Ovary (tissue), 10 donors: ENCODE measurements around the gene NKAPD1. TPM values are rescaled to one million over a fixed set of nuclear protein-coding genes. Genes with fewer than 3 reads are reported as not detected.
A peak's percentile ranks its signal among the peaks of the same experiment; 100 is the strongest.
"Not testable (repeated sequence)": the region's sequence is repeated elsewhere in the genome, so short reads cannot be mapped to it uniquely, and the experiment has no call there.

Experiments
- DNase-seq, 5 donors: peaks; one replicate each; pipeline ENCODE4 v3.0.0-alpha.2; 2019 to 2020
- H3K27ac ChIP-seq, 2 donors: fragments of 200-600 bp; one replicate each; pipeline versions ENCODE4 v1.5.1 to v1.8.0; 2019 to 2022
- H3K27me3 ChIP-seq: fragments of 200-600 bp; one replicate; pipeline ENCODE4 v1.8.0; 2022
- H3K36me3 ChIP-seq: fragments of 200-600 bp; sonication (generic); one replicate; pipeline ENCODE4 v1.5.1; 2019
- H3K4me1 ChIP-seq: one replicate; pipeline ENCODE4 v1.8.1; 2013; ENCODE audit warnings: mild to moderate bottlenecking, moderate library complexity; ENCODE audit not compliant: insufficient read depth
- H3K4me3 ChIP-seq: fragments of 200-600 bp; sonication (generic); one replicate; pipeline ENCODE4 v1.5.1; 2017
- H3K9me3 ChIP-seq, 2 donors: fragments of 200-600 bp in 1 of 2; sonication (generic) in 1 of 2; one replicate each; pipeline versions ENCODE4 v1.5.1 to v1.8.1; 2013 to 2019; ENCODE audit warnings: mild to moderate bottlenecking in 1 of 2, moderate library complexity in 1 of 2
- EP300 ChIP-seq: sonication (generic); formaldehyde crosslinking; IDR thresholded peaks from one replicate; pipeline ENCODE4 v1.6.1; 2017; ENCODE audit warnings: antibody characterized with exemption
- POLR2A ChIP-seq: fragments of 450-650 bp; IDR thresholded peaks from one replicate; pipeline ENCODE4 v1.6.1; 2017; ENCODE audit warnings: antibody characterized with exemption, mild to moderate bottlenecking, moderate library complexity
- WGBS, 3 donors: extraction: QIAGEN DNeasy Blood & Tissue Kit in 1 of 3; methylation state at CpG; one replicate each; pipeline versions ENCODE4 v1.1.5 to v1.1.7; 2013 to 2017; 5-methylcytosine and 5-hydroxymethylcytosine counted together
- intact Hi-C, 4 donors: fragments of 100-400 bp; cut with DNase I; formaldehyde crosslinking; loops; one replicate each; pipeline versions ENCODE4 v1.11.0 to v1.15.1; 2022 to 2023
- long read RNA-seq, 3 donors: library from polyadenylated mRNA in 2 of 3; unstranded in 2 of 3; transcript quantifications; one replicate each; pipeline ENCODE4 v2.0.0 and lab custom pipeline, GENCODE V29; 2021 to 2026
- polyA plus RNA-seq, 2 donors: library from polyadenylated mRNA; stranded (reverse); fragments of 200-250 nt in 1 of 2; fragments of 350-450 nt in 1 of 2; fragmentation: Illumina TruSeq in 1 of 2; extraction: RNeasy Lipid Tissue Mini Kit (QIAGEN cat#74804) in 1 of 2; gene quantifications; one replicate each; pipeline ENCODE4 v1.2.3, GENCODE V29; 2013 to 2014
- total RNA-seq, 7 donors: library from RNA; depleted of rRNA in 2 of 7; stranded (reverse); fragments of >200 nt in 2 of 7; fragmentation: NEBNext Ultra II Directional in 3 of 7; extraction: Animal tissue kit (Norgen Biotek cat#: 25700) in 3 of 7; gene quantifications; one replicate each; pipeline versions ENCODE4 v1.1.0 to v1.2.4, GENCODE V29; 2016 to 2023
- TF ChIP-seq, protein P1 (sequence below), 3 donors: fragments of 450-650 bp in 2 of 3; fragments of 200-600 bp in 1 of 3; IDR thresholded peaks; one replicate each; pipeline versions ENCODE4 v1.5.1 to v1.8.0; 2016 to 2022; ENCODE audit warnings: antibody characterized with exemption in 3 of 3, mild to moderate bottlenecking in 1 of 3
- donor health status: DM: no; HTN: no; CAD: no; lungs with moderate emphysema.
- donor health status: DM: no; HTN: no; CAD: no.
- donor health status: Bipolar disorder and iron deficiency.
- donor health status: DM: yes; HTN: yes; CAD: no.
- donor health status: DM: no; HTN: no; CAD: no.
- donor health status: DM: yes; HTN: yes; CAD: no.

The NKAPD1 gene, protein sequence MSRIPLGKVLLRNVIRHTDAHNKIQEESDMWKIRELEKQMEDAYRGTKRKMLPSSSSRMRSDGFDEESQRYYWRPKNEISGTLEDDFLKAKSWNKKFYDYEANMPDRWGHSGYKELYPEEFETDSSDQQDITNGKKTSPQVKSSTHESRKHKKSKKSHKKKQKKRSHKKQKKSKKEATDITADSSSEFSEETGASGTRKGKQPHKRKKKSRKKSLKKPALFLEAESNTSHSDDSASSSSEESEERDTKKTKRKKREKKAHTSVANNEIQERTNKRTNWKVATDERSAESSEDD
- total RNA-seq (10 to 100 TPM; 11.4 to 23.1 (median 17.2) TPM), polyA plus RNA-seq (10 to 100 TPM; 18.8 to 48.2 TPM)
- long read RNA-seq, donor 1, transcript NKAPD1-202 (6 exons, 3,669 nt) = major isoform, 7 of 24 reads
- long read RNA-seq, donor 1, partial matches to known transcripts = 9 of 24 reads
- long read RNA-seq, donor 1, other reads (novel, unspliced or antisense) = 6 of 24 reads
- long read RNA-seq, donor 2, transcript NKAPD1-202 (6 exons, 3,669 nt) = major isoform, 17 of 29 reads
- long read RNA-seq, donor 2, partial matches to known transcripts = 7 of 29 reads
- long read RNA-seq, donor 2, other reads (novel, unspliced or antisense) = 0 of 29 reads
- long read RNA-seq, donor 3, partial matches to known transcripts = 7 of 23 reads
- long read RNA-seq, donor 3, other reads (novel, unspliced or antisense) = 10 of 23 reads

DNA sequence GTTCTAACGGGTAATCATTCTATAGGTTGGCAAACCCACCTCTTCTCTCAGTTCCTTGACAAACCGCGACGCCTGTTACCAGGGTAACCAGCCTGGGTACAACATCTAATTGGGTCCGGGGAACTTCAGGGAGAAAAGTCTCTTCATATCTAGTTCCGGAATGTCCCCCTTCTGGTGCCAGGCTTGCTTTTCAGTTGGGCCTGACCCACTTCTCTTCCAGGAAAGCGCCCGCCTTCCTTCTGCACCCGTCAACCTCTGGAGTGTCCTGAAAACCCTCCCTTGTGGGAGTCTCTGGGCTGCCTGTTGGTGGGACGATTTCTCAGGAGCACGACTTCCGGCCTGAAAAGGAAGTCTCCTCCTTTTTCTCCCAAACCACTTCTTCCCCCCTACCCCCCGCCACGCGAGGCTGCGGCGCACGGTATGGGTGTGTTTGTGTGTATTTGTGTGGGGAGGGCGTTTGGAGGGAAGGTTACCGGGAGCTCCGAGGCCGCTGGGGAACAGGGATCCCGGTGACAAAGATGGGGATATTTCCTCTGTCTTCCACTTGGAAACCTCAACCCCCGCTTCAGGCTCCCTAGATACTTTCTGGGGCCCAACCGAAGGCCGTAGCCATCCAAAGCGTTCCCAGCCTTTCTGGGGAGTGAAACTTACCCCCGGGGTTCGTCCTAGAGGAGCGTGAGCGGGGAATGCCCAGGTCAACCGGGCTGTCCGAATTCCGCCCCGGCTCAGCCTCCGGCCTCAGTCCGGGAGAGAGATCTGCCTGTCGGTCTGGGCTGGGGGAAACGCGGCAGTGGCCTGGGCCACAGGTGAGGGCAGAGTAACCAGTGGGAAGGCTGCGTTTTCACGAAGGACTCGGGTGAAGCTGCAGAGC is at the start of gene NKAPD1, which contains the start of gene PIH1D2:
Gene NKAPD1 (plus strand): TSS at position 359 of the 871 bp plus-strand sequence. CDS start 1,276 bp downstream, outside the sequence.
Gene PIH1D2 (minus strand): TSS at position 77 of the 871 bp plus-strand sequence. CDS start 843 bp downstream, outside the sequence.
- WGBS, 3 donors = 0% methylated on average over 43 of the region's 43 CpGs
- intact Hi-C loops = no loop called here
- peak within 1 kb of the TSS; percentile 72 for H3K4me3 ChIP-seq
- no peaks in the 10 kb centered on the region for H3K36me3 ChIP-seq
- peak; percentile 71 to 81 (median 79) for DNase-seq
- no peaks in the 10 kb centered on the region for H3K27me3 ChIP-seq
- peak within 1 kb of the TSS; percentile 56 to 73 for H3K27ac ChIP-seq
- peaks cover 7% of the 10 kb centered on the region for H3K4me1 ChIP-seq
- TF ChIP-seq, protein P1, sequence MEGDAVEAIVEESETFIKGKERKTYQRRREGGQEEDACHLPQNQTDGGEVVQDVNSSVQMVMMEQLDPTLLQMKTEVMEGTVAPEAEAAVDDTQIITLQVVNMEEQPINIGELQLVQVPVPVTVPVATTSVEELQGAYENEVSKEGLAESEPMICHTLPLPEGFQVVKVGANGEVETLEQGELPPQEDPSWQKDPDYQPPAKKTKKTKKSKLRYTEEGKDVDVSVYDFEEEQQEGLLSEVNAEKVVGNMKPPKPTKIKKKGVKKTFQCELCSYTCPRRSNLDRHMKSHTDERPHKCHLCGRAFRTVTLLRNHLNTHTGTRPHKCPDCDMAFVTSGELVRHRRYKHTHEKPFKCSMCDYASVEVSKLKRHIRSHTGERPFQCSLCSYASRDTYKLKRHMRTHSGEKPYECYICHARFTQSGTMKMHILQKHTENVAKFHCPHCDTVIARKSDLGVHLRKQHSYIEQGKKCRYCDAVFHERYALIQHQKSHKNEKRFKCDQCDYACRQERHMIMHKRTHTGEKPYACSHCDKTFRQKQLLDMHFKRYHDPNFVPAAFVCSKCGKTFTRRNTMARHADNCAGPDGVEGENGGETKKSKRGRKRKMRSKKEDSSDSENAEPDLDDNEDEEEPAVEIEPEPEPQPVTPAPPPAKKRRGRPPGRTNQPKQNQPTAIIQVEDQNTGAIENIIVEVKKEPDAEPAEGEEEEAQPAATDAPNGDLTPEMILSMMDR (IDR thresholded peaks at IDR 0.05) = no peak
- TF ChIP-seq POLR2A (no peak), EP300 (no peak)
- H3K9me3 ChIP-seq = no peaks in the 10 kb centered on the region

GRCh38 chr11:112024773-112025678 is 49.1 kb upstream of the NKAPD1 start, which contains the start of gene DLAT:
DLAT (plus strand) TSS chr11:112025408; CDS start chr11:112025473, 65 bp downstream.
- H3K36me3 ChIP-seq = no peaks in the 10 kb centered on the region
- no peaks in the 10 kb centered on the region for H3K9me3 ChIP-seq
- WGBS, 3 donors = 0 to 1% (median 1%) methylated on average over 70 to 71 of the region's 71 CpGs
- H3K4me1 ChIP-seq = no peaks in the 10 kb centered on the region
- TF ChIP-seq EP300 = no peak
- TF ChIP-seq POLR2A = peak; percentile 49
- TF ChIP-seq, protein P1 (IDR thresholded peaks at IDR 0.05) = no peak
- peak within 1 kb of the TSS; percentile 89 for H3K27ac ChIP-seq
- H3K27me3 ChIP-seq = no peaks in the 10 kb centered on the region
- peak within 1 kb of the TSS; percentile 70 for H3K4me3 ChIP-seq
- intact Hi-C loops = loop anchor here in 1 of 4 donors (10.0 kb wide), 1 partner anchor 90 kb away; the partner anchor contains the start of gene DIXDC1
- DNase-seq = peak; percentile 80 to 89 (median 86)

- no peaks in the 10 kb centered on the region for H3K9me3 ChIP-seq
- no peaks in the 10 kb centered on the region for H3K36me3 ChIP-seq
- H3K27ac ChIP-seq = peak overlapping the region; percentile 89
- intact Hi-C loops = loop anchor here in 1 of 4 donors (10.0 kb wide), 1 partner anchor 91 kb away; the partner anchor contains the start of gene DIXDC1
- no peaks in the 10 kb centered on the region for H3K4me1 ChIP-seq
- DNase-seq = no peak
- no peak for TF ChIP-seq POLR2A
- TF ChIP-seq, protein P1 (IDR thresholded peaks at IDR 0.05) = no peak
- TF ChIP-seq EP300 = no peak
- peak overlapping the region; percentile 70 for H3K4me3 ChIP-seq
- no peaks in the 10 kb centered on the region for H3K27me3 ChIP-seq
- 0% methylated on average over 8 of the region's 8 CpGs for WGBS, 3 donors
Observed at GRCh38 chr11:112025707-112026106, 48.4 kb upstream of the NKAPD1 start.

DNA sequence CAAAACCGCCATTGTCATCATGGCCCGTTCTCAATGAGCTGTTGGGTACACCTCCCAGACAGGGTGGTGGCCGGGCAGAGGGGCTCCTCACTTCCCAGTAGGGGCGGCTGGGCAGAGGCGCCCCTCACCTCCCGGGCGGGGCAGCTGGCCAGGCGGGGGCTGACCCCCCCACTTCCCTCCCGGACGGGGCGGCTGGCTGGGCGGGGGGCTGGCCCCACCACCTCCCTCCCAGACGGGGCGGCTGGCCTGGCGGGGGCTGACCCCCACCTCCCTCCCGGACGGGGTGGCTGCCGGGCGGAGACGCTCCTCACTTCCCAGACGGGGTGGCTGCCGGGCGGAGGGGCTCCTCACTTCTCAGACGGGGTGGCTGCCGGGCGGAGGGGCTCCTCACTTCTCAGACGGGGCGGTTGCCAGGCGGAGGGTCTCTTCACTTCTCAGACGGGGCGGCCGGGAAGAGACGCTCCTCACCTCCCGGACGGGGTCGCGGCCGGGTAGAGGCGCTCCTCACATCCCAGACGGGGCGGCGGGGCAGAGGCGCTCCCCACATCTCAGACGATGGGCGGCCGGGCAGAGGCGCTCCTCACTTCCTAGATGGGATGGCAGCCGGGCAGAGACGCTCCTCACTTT is 47.2 kb upstream of the NKAPD1 start:
- 91 to 95% (median 91%) methylated on average over 18 to 38 of the region's 49 CpGs for WGBS, 3 donors
- intact Hi-C loops = loop anchor here in 1 of 4 donors (10.0 kb wide), 1 partner anchor 92 kb away; the partner anchor contains the start of gene DIXDC1
- H3K27ac ChIP-seq, DNase-seq, H3K9me3 ChIP-seq, H3K4me3 ChIP-seq, H3K36me3 ChIP-seq, H3K4me1 ChIP-seq, H3K27me3 ChIP-seq: not testable (repeated sequence)
